Spleen (tissue), 7 donors: ENCODE data around the gene CYTH4.

ENCODE experiments used
- CTCF ChIP-seq, 11 experiments: fragments of 200-600 bp in 7 of 11; fragments of 450-650 bp in 4 of 11; sonication (generic) in 4 of 11; IDR thresholded peaks in 8 of 11; conservative IDR thresholded peaks in 3 of 11; 1 replicate in 7 of 11; 2 replicates in 4 of 11; pipeline versions ENCODE4 v1.4.0 to v1.8.0; 2016 to 2021; ENCODE audit warnings: antibody characterized with exemption in 11 of 11, inconsistent platforms in 4 of 11, mild to moderate bottlenecking in 1 of 11
- POLR2A ChIP-seq, 3 donors: fragments of 450-650 bp; IDR thresholded peaks; one replicate each; pipeline ENCODE4 v1.5.1; 2017; ENCODE audit warnings: antibody characterized with exemption in 3 of 3, mild to moderate bottlenecking in 1 of 3
- POLR2AphosphoS5 ChIP-seq, 3 donors: sonication (generic); formaldehyde crosslinking; IDR thresholded peaks; one replicate each; pipeline ENCODE4 v1.5.1; 2017; ENCODE audit warnings: antibody characterized with exemption in 3 of 3
- donor health status: DM: no; HTN: no; CAD: no; lungs with moderate emphysema.
- donor health status: DM: no; HTN: no; CAD: no.
- donor health status: DM: no; HTN: no; CAD: no.

DNA sequence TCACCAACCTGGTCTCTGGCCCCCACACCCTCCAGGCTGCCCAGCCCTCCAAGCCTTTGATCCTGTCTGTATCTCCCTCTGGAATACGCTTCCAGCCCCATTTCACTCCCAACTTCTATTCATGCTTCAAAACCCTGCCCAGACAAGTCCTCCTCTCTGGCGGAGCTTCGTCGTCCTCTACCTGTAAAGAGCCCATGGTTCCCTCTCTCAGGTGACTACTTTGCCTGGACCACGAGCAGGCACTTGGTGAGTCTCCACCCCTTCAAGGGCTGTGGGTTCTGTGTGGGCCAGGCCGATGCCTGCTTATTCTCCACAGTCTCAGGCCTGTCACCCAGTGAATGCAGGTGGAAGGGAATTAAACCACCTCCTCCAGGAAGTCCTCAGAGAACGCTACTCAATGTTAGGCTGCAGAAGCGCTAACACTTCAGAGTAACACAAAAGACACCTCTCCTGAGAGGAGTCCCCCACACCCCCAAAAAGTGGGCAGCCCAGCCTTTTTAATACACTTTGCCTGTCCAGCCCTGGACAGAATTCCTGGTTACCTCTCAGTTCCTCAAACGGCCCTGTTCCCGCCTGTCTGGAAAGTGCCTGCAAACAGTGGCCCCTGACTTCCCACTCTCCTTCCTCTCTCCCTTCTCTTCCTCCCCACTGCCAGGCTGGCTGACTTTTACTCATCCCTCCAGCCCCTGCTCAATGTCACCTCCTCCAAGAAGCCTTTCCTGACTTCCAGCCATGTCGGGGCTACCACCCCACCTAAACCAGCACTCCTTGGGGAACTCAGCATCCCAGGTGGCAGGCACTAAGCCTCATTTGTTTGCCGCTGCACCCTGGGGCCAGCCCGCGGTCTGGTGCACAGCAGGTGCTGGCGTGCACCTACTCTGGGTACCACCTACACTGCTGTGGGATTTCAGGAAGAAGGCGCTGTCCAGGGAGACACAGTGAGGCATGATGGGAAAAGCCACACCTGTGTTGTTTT lies 47.3 kb upstream of the CYTH4 start:
- TF ChIP-seq POLR2AphosphoS5 (IDR thresholded peaks at IDR 0.05) = peak in 2 of 3 donors; percentile 56 to 68
- TF ChIP-seq CTCF (IDR thresholded peaks at IDR 0.05 in 8 of 11, conservative IDR thresholded peaks at IDR 0.05 in 3 of 11) = no peak
- TF ChIP-seq POLR2A (IDR thresholded peaks at IDR 0.05) = no peak
